SU-DHL-6 (cell line): Measurements from ENCODE around the gene GABRB3.

Source experiments
- H2AFZ ChIP-seq: fragments of 200-600 bp; sonication (generic); 2 replicates; pipeline ENCODE4 v1.6.1; 2014; ENCODE audit warnings: low read depth, mild to moderate bottlenecking, moderate library complexity, mixed read lengths, antibody characterized with exemption, low read length; ENCODE audit not compliant: severe bottlenecking
- H3F3A ChIP-seq: fragments of 200-600 bp; shearing (Covaris generic); 2 replicates; pipeline ENCODE4 v1.6.0; 2016; ENCODE audit warnings: antibody characterized with exemption, mild to moderate bottlenecking; ENCODE audit not compliant: insufficient read depth
- H3K27ac ChIP-seq: fragments of 200-600 bp; sonication (generic); 2 replicates; pipeline ENCODE4 v1.5.1; 2016; ENCODE audit warnings: low read depth, mild to moderate bottlenecking, low read length, moderate library complexity, mixed read lengths
- H3K27me3 ChIP-seq: fragments of 200-600 bp; sonication (generic), shearing (Covaris generic); 2 replicates; pipeline ENCODE4 v1.6.0; 2014; ENCODE audit warnings: mild to moderate bottlenecking, low read length
- H3K36me3 ChIP-seq: fragments of 200-600 bp; sonication (generic); 2 replicates; pipeline ENCODE4 v1.6.1; 2014; ENCODE audit warnings: mild to moderate bottlenecking, low read length, mixed read lengths
- H3K4me2 ChIP-seq: fragments of 300-600, 200-600 bp; shearing (Covaris generic), sonication (generic); 2 replicates; pipeline ENCODE4 v1.6.0; 2014; ENCODE audit warnings: low read length, low read depth, mild to moderate bottlenecking; ENCODE audit not compliant: poor library complexity, severe bottlenecking
- H3K4me3 ChIP-seq: fragments of 200-600 bp; sonication (generic); 2 replicates; pipeline ENCODE4 v1.5.1; 2014; ENCODE audit warnings: antibody characterized with exemption, low read length, mild to moderate bottlenecking, mixed read lengths; ENCODE audit not compliant: insufficient read depth, poor library complexity, severe bottlenecking
- H3K79me2 ChIP-seq: fragments of 200-600 bp; sonication (generic); 2 replicates; pipeline ENCODE4 v1.6.1; 2014; ENCODE audit warnings: mild to moderate bottlenecking, low read length, moderate library complexity; ENCODE audit not compliant: insufficient read depth
- H3K9ac ChIP-seq: fragments of 200-600 bp; sonication (generic); 2 replicates; pipeline ENCODE4 v1.7.0; 2014; ENCODE audit warnings: mild to moderate bottlenecking, low read length
- H3K9me2 ChIP-seq: fragments of 200-600 bp; sonication (generic); replicated peaks from 2 replicates; pipeline ENCODE4 v1.6.1; 2014; ENCODE audit warnings: low read length; ENCODE audit not compliant: insufficient read depth
- H3K9me3 ChIP-seq: fragments of 200-600 bp; sonication (generic); 2 replicates; pipeline ENCODE4 v1.6.1; 2014; ENCODE audit warnings: low read length, mixed read lengths; ENCODE audit not compliant: insufficient read depth
- H4K20me1 ChIP-seq: fragments of 200-600 bp; sonication (generic); 2 replicates; pipeline ENCODE4 v1.6.1; 2014; ENCODE audit warnings: low read depth, mild to moderate bottlenecking, antibody characterized with exemption, low read length, moderate library complexity, mixed read lengths
- EZH2phosphoT487 ChIP-seq: fragments of 200-600 bp; sonication (generic), shearing (Covaris generic); conservative IDR thresholded peaks from 2 replicates; pipeline ENCODE4 v1.6.1; 2018; ENCODE audit warnings: mild to moderate bottlenecking, antibody characterized with exemption, low read length, moderate library complexity, mixed read lengths
- TF ChIP-seq, protein P1 (sequence below): fragments of 200-600 bp; sonication (generic); IDR thresholded peaks from one replicate; pipeline ENCODE4 v1.5.1; 2017; ENCODE audit warnings: antibody characterized with exemption, mild to moderate bottlenecking, low read length, moderate library complexity; ENCODE audit not compliant: insufficient read depth, poor library complexity, severe bottlenecking

The GABRB3 gene

DNA sequence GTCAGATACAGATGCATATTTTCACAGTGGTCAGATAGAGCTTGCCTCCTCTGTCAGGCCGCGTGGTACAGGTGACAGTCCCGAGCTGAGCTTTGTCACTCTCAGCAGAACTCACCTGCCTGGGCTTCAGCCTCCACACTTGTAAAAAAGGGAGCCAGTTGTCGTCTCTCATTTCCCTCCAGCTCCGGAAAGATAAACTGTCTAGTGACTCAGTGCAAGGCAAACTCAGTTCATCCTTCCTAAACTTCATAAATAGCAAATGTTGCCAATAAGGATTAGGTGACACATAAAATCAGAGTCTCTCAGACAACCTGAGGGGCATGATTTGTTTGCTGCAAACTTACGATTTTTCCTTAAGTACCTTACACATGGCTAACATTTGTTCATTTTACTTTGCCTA lies 116.8 kb downstream of the GABRB3 start:
- H3K27ac ChIP-seq: no peak overlapping the region
- H3F3A ChIP-seq: no peaks in the 10 kb centered on the region
- no peaks in the 10 kb centered on the region for H3K79me2 ChIP-seq
- H3K9me3 ChIP-seq: peaks cover 9% of the 10 kb centered on the region; the same call in 1 of the 2 replicates
- no peaks in the 10 kb centered on the region for H4K20me1 ChIP-seq
- no peaks in the 10 kb centered on the region for H3K27me3 ChIP-seq
- no peak for TF ChIP-seq EZH2phosphoT487
- TF ChIP-seq, protein P1, sequence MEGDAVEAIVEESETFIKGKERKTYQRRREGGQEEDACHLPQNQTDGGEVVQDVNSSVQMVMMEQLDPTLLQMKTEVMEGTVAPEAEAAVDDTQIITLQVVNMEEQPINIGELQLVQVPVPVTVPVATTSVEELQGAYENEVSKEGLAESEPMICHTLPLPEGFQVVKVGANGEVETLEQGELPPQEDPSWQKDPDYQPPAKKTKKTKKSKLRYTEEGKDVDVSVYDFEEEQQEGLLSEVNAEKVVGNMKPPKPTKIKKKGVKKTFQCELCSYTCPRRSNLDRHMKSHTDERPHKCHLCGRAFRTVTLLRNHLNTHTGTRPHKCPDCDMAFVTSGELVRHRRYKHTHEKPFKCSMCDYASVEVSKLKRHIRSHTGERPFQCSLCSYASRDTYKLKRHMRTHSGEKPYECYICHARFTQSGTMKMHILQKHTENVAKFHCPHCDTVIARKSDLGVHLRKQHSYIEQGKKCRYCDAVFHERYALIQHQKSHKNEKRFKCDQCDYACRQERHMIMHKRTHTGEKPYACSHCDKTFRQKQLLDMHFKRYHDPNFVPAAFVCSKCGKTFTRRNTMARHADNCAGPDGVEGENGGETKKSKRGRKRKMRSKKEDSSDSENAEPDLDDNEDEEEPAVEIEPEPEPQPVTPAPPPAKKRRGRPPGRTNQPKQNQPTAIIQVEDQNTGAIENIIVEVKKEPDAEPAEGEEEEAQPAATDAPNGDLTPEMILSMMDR: no peak
- H3K9me2 ChIP-seq: no peaks in the 10 kb centered on the region
- H3K9ac ChIP-seq: no peak overlapping the region
- H3K36me3 ChIP-seq: no peaks in the 10 kb centered on the region
- no peak overlapping the region for H3K4me2 ChIP-seq
- no peak overlapping the region for H3K4me3 ChIP-seq
- no peak overlapping the region for H2AFZ ChIP-seq

DNA sequence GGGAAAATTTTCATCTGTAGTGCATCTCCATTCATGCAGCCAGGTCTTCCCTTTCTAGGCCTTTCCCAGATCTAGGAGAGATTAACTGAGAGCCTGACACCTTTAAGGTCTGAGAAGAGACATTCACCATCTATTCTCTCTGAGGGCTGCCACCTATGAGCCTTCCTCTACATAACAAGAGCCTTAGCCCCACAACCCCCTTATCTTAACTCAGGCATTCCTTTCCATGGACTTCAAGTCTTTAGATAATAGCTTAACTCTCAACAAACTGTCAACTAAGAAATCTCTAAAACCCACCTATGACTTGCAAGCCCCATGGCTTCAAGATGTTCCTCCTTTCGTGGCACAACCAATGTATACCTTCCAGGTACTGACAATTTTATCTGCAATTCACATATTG lies 121.0 kb downstream of the GABRB3 start:
- H3K9me3 ChIP-seq: peaks cover 12% of the 10 kb centered on the region; the same call in 1 of the 2 replicates
- H3F3A ChIP-seq: peaks cover 15% of the 10 kb centered on the region
- H3K9me2 ChIP-seq: no peaks in the 10 kb centered on the region
- no peak overlapping the region for H3K4me3 ChIP-seq
- H3K27ac ChIP-seq: no peak overlapping the region
- H3K79me2 ChIP-seq: no peaks in the 10 kb centered on the region
- H2AFZ ChIP-seq: no peak overlapping the region
- no peak overlapping the region for H3K4me2 ChIP-seq
- H3K36me3 ChIP-seq: no peaks in the 10 kb centered on the region
- H3K9ac ChIP-seq: no peak overlapping the region
- no peaks in the 10 kb centered on the region for H3K27me3 ChIP-seq
- H4K20me1 ChIP-seq: no peaks in the 10 kb centered on the region
- TF ChIP-seq, protein P1: no peak
- no peak for TF ChIP-seq EZH2phosphoT487

DNA sequence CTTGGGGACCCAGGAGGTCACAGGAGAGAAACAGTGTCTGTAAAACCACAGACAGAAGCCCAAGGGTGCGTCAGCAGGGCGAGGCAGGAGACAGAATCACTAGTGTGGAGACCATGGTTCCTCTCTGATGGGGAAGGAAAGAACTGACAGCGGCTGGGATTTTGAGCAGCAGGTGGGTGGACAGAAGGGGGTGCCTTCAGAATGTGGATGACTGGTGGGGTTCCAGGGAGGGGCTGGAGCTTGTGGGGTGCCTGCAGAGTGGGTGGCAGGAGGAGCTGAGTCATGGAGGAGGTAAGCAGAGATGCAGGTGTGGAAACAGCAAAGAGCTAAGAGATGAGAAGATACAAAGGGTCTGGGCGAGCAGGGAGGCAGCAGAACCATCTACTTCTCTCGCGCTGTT lies 124.2 kb downstream of the GABRB3 start:
- Histone ChIP-seq H3K36me3 (no peaks in the 10 kb centered on the region), H2AFZ (no peak overlapping the region), H3K79me2 (no peaks in the 10 kb centered on the region), H3K9me2 (no peaks in the 10 kb centered on the region), H3F3A (peaks cover 15% of the 10 kb centered on the region), H3K27ac (peak overlapping the region; percentile 93), H3K9me3 (peaks cover 10% of the 10 kb centered on the region; the same call in 1 of the 2 replicates), H3K4me2 (peak overlapping the region; percentile 44), H3K27me3 (no peaks in the 10 kb centered on the region), H3K9ac (peak overlapping the region; percentile 50), H3K4me3 (no peak overlapping the region), H4K20me1 (no peaks in the 10 kb centered on the region)
- no peak for TF ChIP-seq EZH2phosphoT487
- TF ChIP-seq, protein P1: no peak

DNA sequence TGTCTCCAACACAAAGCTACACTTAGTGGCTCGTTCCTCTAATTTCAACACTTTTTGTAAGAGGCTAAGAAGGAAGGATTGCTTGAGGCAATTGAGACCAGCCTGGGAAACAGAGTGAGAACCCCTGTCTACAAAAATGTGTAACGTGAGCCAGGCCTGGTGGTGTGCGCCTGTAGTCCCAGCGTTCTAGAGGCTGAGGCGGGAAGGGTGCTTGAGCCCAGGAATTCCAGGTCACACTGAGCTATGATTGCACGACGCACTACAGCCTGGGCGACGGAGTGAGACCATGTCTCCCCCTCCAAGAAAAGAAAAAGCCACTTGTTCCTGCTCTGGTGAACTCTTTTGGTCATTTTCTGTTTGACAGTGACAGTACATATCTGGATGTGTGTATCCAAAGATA lies 127.9 kb downstream of the GABRB3 start:
- Histone ChIP-seq H3K4me3 (no peak overlapping the region), H3K9me3 (no peaks in the 10 kb centered on the region), H3K9ac (no peak overlapping the region), H3K79me2 (no peaks in the 10 kb centered on the region), H3K9me2 (no peaks in the 10 kb centered on the region), H3K27me3 (no peaks in the 10 kb centered on the region), H4K20me1 (no peaks in the 10 kb centered on the region), H3K36me3 (no peaks in the 10 kb centered on the region), H3K4me2 (no peak overlapping the region), H2AFZ (no peak overlapping the region), H3K27ac (no peak overlapping the region), H3F3A (peaks cover 15% of the 10 kb centered on the region)
- no peak for TF ChIP-seq EZH2phosphoT487
- TF ChIP-seq, protein P1: no peak
